22Rv1 (cell line): ENCODE measurements around the gene POLR2H.

Experiments used
- CTCF ChIP-seq: fragments of 450-650 bp; IDR thresholded peaks from 2 replicates; pipeline ENCODE4 v1.5.1; 2017; ENCODE audit warnings: mild to moderate bottlenecking
- ZFX ChIP-seq: fragments of 450-650 bp; IDR thresholded peaks from 2 replicates; pipeline ENCODE4 v1.6.1; 2017; ENCODE audit warnings: antibody characterized with exemption, borderline replicate concordance

DNA sequence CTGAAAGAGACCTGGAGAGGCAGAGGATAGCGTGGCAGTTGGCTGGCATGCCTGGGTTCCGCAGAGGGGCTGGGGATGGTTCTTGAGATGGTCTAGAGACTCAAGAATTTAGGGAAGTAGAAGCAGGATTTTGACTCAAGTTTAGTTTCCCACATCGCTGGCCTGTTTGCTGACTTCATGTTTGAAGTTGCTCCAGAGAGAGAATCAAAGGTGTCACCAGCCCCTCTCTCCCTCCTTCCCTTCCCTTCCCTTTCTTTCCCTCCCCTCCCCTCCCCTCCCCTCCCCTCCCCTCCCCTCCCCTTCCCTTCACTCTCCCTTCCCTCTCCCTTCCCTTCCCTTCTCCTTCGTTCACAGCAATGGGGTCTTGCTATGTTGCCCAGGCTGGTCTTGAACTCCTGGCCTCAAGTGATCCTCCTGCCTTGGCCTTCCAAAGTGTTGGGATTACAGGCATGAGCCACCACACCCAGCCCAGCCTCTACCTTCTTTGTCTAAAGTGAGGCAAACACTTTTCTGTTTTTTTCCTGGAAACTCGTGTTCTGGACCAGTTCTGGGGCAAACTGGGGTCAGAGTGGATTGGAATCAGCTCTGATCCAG lies 28.5 kb downstream of the POLR2H start:
- TF ChIP-seq CTCF (no peak), ZFX (no peak)
